ENCODE measurements around the gene S100A3.
"Not testable (repeated sequence)": the region's sequence is repeated elsewhere in the genome, so short reads cannot be mapped to it uniquely, and the experiment has no call there.

S100A3 gene, protein sequence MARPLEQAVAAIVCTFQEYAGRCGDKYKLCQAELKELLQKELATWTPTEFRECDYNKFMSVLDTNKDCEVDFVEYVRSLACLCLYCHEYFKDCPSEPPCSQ

DNA sequence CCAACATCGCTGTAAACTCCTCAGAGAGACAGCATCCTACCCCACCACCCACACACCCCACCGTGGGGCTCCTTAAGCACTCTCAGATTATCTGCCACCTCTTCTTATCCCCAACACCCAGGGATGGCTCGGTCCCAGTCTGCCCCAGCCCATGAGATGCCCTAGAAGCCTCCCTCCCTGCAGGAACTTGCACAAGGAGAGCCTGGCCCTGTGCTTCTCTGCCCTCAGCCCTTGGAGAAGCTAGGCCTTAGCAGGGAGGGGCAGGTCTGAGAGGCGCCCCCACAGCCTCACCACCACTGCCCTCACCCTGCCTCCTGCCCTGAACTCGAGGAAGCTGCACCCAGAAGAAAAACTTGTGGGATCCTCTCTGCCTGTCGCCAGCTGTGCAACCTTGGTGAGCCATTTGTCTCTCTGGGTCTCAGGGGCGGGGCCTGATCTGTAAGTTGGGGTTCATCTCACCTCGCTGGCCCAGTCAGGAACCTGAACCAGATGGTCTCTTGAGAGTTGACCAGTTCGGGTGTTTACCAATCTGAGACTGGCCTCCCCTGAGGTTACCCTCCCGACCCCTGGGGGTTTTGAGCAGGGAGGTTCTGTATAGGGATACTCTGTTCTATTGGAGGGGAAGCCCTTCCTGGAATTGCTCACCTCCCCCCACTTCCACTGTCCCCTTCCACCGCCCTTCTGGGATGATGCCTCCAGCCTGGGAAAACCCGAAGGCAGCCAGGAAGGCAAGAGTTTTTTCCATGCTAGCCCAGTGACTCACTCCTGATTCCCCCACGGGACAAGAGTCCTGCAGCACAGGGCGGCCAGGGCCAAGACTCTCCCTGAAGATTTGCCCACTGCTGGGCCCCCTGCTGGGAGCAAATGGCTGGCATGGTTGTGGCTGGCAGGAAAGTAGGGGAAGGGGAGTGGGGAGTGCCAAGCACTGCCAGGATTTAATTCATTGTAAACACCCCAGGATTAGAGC, at the start of gene S100A3:
Gene S100A3 (minus strand): TSS at position 537 of the 967 bp plus-strand sequence. CDS start 773 bp downstream, outside the sequence.
- no peak for DNase-seq (ENCODE audit: low read depth in 1 of 2, low spot score in 1 of 2)

DNA sequence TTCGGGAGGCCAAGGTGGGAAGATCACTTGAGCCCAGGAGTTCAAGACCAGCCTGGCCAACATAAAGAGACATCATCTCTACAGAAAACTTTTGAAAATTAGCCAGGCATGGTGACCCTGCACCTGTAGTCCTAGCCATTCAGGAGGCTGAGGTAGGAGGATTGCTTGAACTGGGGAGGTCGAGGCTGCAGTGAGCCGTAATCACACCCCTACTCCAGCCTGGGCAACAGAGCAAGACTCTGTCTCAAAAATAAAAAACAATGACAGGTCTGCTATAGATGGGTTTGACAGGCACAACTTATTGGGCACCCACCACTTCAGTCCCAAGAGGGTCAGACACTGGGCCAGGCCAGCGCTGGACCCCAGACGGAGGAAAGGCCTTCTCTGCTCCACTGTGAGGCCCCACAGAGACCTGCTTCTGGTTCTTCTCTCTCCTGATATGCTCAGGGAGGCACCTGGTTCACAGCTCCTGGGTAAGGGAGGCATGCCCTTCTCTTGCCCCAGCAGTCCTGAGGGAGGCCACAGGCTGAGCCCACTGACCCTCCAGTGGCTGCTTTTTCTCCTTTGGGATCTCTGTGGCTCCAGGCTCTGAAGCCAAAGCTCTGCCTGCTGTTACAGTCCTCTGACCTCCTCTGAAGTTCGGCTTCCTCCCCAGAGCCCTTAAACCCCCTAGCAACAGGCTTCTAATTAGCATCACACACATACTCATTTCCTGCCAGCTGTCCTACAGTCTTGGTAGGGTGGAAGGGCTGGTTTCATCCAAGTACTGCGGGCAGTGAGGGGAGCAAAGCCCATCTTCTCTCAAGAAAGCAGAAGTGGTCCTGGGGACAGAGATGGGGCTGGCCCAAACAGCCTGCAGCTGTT, 49.5 kb upstream of the S100A3 start:
- no peak for DNase-seq (ENCODE audit: low read depth in 1 of 2, low spot score in 1 of 2)

- DNase-seq (ENCODE audit: low read depth in 1 of 2, low spot score in 1 of 2) = no peak
Measured at GRCh38 chr1:153597206-153597605, 48.1 kb upstream of the S100A3 start.

- no peak for DNase-seq (ENCODE audit: low read depth in 1 of 2, low spot score in 1 of 2)
Measured at GRCh38 chr1:153592748-153593147, 43.7 kb upstream of the S100A3 start.

DNA sequence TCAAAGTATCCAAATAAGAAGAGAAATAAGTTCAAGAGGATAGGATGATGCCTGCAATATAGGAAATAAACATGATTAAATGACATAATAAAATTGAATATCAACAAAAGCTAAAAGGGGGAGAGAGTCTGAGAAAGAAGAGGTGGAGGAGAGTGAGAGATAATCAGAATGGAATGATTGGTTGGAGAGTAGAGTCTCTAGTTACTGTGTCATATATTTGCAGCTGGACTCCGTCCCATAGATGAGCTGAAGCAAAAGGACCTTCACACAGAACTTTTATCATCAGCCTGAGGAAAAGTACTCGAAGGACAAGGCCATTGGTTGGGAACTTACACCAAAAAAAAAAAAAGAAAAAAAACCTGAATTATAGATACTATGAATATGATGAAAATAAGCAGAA, 39.4 kb upstream of the S100A3 start:
- DNase-seq (ENCODE audit: low read depth in 1 of 2, low spot score in 1 of 2) = no peak

DNA sequence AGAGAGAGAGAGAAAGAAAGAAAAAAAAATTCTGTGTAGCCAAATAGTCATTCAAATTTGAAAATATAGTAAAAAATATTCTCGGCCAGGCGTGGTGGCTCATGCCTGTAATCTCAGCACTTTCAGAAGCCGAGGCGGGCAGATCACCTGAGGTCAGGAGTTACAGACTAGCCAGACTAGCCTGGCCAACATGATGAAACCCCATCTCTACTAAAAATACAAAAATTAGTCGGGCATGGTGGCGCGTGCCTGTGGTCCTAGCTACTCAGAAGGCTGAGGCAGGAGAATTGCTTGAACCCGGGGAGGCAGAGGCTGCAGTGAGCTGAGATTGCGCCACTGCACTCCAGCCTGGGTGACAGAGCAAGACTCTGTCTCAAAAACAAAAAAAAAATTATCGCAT, 39.0 kb upstream of the S100A3 start:
- DNase-seq (ENCODE audit: low read depth in 1 of 2, low spot score in 1 of 2) = not testable (repeated sequence)

DNA sequence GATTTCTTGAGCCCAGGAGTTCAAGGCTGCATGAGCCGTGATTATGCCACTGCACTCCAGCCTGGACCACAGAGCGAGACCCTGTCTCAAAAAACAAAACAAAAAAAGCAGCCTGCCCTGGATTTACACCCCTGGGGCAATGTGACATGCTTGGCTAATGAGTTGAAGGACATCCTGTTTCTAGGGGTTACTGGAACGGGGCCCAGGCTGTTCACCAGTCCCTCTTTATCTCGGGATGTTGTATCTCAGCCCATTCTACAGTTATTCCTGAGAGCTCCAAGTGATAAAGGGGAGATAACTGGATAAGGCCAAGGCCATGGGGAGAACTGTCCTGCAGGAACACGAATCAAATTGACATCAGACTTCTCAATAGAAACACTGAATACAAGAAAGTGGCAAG, 38.3 kb upstream of the S100A3 start:
- no peak for DNase-seq (ENCODE audit: low read depth in 1 of 2, low spot score in 1 of 2)

DNA sequence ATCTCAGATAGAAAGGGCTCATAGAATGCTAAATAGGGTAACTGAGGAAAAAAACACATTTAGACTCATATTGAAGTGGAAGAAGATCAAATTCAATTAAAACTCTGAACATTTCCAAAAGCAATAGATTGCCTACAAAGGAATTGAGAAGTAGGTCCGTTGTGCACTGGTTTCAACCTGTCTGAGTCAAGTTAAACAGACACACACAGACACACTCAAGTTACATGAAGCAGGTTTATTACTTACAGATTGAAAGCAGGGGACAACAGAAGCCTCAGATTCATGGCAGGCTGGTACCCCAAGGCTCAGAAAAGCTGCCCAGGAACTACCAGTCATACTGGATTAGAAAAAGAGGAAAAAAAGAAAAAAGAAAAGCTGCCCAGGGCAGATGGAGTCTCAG, 37.3 kb upstream of the S100A3 start:
- DNase-seq (ENCODE audit: low read depth in 1 of 2, low spot score in 1 of 2) = no peak

GRCh38 chr1:153585006-153585405, 35.9 kb upstream of the S100A3 start:
- DNase-seq (ENCODE audit: low read depth in 1 of 2, low spot score in 1 of 2) = no peak

DNA sequence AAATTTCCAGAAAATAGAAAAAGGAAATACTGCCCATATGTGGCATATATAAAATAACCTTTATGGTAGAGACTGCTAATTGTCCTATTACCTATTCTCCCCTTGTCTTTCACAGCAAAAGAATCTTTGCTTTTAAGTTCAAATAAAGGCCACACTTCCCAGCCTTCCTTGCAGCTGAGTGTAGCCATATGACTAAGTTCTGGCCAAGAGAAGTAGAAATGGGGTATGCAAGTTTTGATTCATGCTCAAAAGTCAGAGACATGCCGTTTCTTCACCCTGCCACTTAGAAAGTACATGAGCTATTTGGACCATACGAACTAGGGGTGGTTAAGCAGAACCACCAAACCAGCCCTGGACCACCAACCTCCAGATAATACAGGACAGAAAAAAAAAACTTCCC, 34.9 kb upstream of the S100A3 start:
- no peak for DNase-seq (ENCODE audit: low read depth in 1 of 2, low spot score in 1 of 2)

- DNase-seq (ENCODE audit: low read depth in 1 of 2, low spot score in 1 of 2) = not testable (repeated sequence)
Measured at GRCh38 chr1:153583514-153583913, 34.5 kb upstream of the S100A3 start.

- not testable (repeated sequence) for DNase-seq (ENCODE audit: low read depth in 1 of 2, low spot score in 1 of 2)
Measured at GRCh38 chr1:153582836-153583235, 33.8 kb upstream of the S100A3 start.

- no peak for DNase-seq (ENCODE audit: low read depth in 1 of 2, low spot score in 1 of 2)
Measured at GRCh38 chr1:153578936-153579335, 29.9 kb upstream of the S100A3 start.

DNA sequence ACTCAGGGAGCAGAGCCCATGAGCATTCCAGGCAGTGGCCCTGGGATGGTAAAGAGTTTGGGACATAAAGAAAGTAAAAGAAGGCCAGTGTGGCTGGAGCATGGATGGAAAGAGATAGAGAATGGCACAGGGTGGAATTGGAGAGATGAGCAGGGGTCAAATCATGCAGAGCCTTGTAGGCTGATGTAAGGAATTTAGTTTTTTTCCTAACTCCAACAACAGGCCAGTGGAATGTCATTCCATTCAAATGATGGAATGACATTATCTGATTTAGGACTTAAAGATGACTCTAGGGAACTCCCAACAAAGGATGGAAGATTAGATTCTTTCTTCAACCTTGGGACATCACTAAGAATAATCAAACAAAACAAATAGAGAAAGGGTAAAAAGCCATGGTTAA, 29.4 kb upstream of the S100A3 start:
- DNase-seq (ENCODE audit: low read depth in 1 of 2, low spot score in 1 of 2) = no peak

DNA sequence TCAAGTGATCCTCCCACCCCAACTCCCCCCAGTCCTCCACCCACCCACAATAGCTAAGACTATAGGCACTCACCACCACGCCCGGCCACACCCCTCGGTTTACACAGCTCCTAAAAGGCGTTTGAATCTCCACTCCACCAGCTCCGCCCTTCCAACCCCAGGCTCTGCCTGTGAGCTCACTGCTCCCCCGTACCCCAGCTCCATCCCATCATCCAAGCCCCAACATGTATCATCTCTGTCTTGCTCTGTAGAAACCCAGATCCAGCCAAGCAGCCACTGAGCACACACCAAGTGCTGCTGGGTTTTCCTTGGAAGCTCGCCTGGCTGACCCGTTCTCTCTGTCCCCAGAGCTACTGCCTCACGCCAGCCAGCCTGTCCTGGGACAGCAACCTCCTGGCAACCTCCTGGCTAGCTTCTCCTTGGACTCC, 28.6 kb upstream of the S100A3 start:
- DNase-seq (ENCODE audit: low read depth in 1 of 2, low spot score in 1 of 2) = no peak

DNA sequence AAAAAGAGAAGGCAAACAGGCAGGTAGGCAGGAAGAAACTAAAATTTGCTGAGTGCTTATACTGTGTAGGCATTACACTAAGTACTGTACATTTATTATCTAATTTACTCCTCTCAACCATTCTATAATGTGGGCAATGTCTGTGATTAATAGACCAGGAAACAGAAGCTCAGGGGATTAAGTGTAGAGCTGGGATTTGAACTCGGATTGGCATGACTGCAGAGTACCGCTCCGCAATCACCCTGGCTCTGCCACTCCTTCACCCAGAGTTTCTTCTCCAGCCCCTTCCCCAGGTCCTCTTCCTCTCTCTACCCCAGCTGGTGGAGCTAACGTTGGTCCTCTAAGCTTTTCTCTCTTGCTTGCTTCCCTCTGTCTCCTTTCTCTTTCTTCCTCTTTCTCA, 28.1 kb upstream of the S100A3 start:
- no peak for DNase-seq (ENCODE audit: low read depth in 1 of 2, low spot score in 1 of 2)

DNA sequence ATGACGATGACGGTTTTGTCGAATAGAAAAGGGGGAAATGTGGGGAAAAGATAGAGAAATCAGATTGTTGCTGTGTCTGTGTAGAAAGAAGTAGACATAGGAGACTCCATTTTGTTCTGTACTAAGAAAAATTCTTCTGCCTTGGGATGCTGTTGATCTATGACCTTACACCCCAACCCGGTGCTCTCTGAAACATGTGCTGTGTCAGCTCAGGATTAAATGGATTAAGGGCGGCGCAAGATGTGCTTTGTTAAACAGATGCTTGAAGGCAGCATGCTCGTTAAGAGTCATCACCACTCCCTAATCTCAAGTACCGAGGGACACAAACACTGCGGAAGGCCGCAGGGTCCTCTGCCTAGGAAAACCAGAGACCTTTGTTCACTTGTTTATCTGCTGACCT, 26.4 kb upstream of the S100A3 start:
- not testable (repeated sequence) for DNase-seq (ENCODE audit: low read depth in 1 of 2, low spot score in 1 of 2)

- DNase-seq (ENCODE audit: low read depth in 1 of 2, low spot score in 1 of 2) = not testable (repeated sequence)
Measured at GRCh38 chr1:153575081-153575491, 26.0 kb upstream of the S100A3 start.

DNA sequence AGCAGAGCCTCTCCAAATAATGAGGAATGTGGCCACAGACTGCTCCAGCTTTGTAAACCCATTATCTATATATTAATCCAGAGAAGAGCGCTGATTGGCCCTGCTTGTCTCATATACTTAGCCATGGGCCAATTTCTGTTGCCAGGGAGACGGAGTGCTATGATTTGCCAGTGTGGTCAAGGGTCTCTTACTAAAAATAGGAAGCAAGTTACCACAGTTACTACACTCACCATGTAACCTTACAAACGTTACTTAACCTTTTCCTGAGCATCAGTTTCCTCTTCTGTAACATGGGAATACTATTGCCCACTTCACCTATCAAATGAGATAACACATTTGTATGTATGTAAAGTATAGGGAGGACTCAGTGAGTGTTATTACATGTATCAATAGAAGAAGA, 24.3 kb upstream of the S100A3 start:
- no peak for DNase-seq (ENCODE audit: low read depth in 1 of 2, low spot score in 1 of 2)

DNA sequence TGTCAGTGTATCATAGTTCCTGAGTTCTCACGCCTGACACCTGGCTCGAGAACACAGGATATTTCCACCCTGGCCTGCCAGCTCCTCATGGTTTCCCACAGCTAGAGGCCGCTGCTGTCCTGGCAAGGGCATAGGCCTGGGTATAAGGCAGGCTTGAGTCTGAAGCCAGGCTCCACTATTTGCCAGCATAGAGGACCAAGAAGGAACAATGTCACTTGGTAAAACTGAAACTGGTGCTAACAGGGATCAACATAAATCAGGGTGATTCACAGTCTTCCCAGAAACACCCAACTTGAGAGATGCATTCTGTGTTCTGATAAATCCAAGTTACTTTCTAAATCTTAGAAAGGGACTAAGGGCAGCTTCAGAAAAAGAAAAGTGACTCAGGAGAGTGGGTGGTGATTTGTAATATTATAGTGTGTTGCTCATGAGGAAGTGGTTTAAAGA, 23.5 kb upstream of the S100A3 start:
- peak; percentile 19 to 20 for DNase-seq (ENCODE audit: low read depth in 1 of 2, low spot score in 1 of 2)

GRCh38 chr1:153571706-153572105, 22.6 kb upstream of the S100A3 start:
- DNase-seq (ENCODE audit: low read depth in 1 of 2, low spot score in 1 of 2) = no peak

- DNase-seq (ENCODE audit: low read depth in 1 of 2, low spot score in 1 of 2) = no peak
Measured at GRCh38 chr1:153570874-153571273, 21.8 kb upstream of the S100A3 start.
